CD4-positive, alpha-beta T cell (primary cell): ENCODE data around the gene KIDINS220. TPM values are rescaled to one million over a fixed set of nuclear protein-coding genes. Genes with fewer than 3 reads are reported as not detected.

Source experiments
- ATAC-seq: fragments of 200-7000 bp; cut with Tn5 transposase; one replicate; pipeline ENCODE4 v1.10.0; 2022; ENCODE audit warnings: mild to moderate bottlenecking; ENCODE audit not compliant: poor library complexity
- CTCF ChIA-PET: fragments of 350-600 bp; sonication (Branson Sonifier 250); formaldehyde crosslinking; loops from one replicate; lab custom pipeline; 2021; ENCODE audit warnings: antibody characterized with exemption, inconsistent platforms; lab: Charles Lee
- POLR2A ChIA-PET: fragments of 350-600 bp; sonication (Branson Sonifier 250); formaldehyde crosslinking; loops from one replicate; lab custom pipeline; 2021; ENCODE audit warnings: antibody characterized with exemption, inconsistent platforms; lab: Charles Lee
- DNase-seq, 14 experiments: peaks; one replicate each; pipeline ENCODE4 v3.0.0-alpha.2; 2013 to 2020; ENCODE audit warnings: mixed read lengths in 2 of 14
- H3K27ac ChIP-seq, 2 donors: one replicate each; pipeline versions ENCODE4 v1.5.1 to v1.7.0; 2013; ENCODE audit warnings: low read length in 2 of 2, low read depth in 1 of 2, mild to moderate bottlenecking in 1 of 2
- H3K27me3 ChIP-seq, 2 experiments: 1 replicate in 1 of 2; 2 replicates in 1 of 2; pipeline versions ENCODE4 v1.6.1 to v1.7.0; 2013; ENCODE audit warnings: low read length in 2 of 2, control low read depth in 1 of 2, mild to moderate bottlenecking in 1 of 2, moderate library complexity in 1 of 2; ENCODE audit not compliant: insufficient read depth in 2 of 2, control insufficient read depth in 1 of 2
- H3K36me3 ChIP-seq: one replicate; pipeline ENCODE4 v1.6.1; 2013; ENCODE audit warnings: low read length, control low read depth; ENCODE audit not compliant: insufficient read depth
- H3K4me1 ChIP-seq: one replicate; pipeline ENCODE4 v1.6.1; 2013; ENCODE audit warnings: low read length, control low read depth; ENCODE audit not compliant: insufficient read depth
- H3K4me3 ChIP-seq: one replicate; pipeline ENCODE4 v1.5.1; 2013; ENCODE audit warnings: mild to moderate bottlenecking, low read length, moderate library complexity
- H3K9me3 ChIP-seq, 2 experiments: 1 replicate in 1 of 2; 2 replicates in 1 of 2; pipeline versions ENCODE4 v1.6.1 to v1.7.0; 2013; ENCODE audit warnings: low read length in 2 of 2, mild to moderate bottlenecking in 2 of 2, control low read depth in 1 of 2, moderate library complexity in 1 of 2; ENCODE audit not compliant: control insufficient read depth in 1 of 2, insufficient read depth in 1 of 2
- H3K27ac Mint-ChIP-seq: one replicate; pipeline ENCODE4 v1.8.0; 2020; ENCODE audit warnings: mixed read lengths
- H3K27me3 Mint-ChIP-seq: one replicate; pipeline ENCODE4 v1.8.0; 2021; ENCODE audit warnings: mixed read lengths
- H3K36me3 Mint-ChIP-seq: one replicate; pipeline ENCODE4 v1.8.0; 2021; ENCODE audit warnings: low read depth, mixed read lengths
- H3K4me1 Mint-ChIP-seq: one replicate; pipeline ENCODE4 v1.8.0; 2021; ENCODE audit warnings: low read depth, mixed read lengths
- H3K4me3 Mint-ChIP-seq: one replicate; pipeline ENCODE4 v1.8.0; 2020; ENCODE audit warnings: mild to moderate bottlenecking, mixed read lengths
- H3K9me3 Mint-ChIP-seq: one replicate; pipeline ENCODE4 v1.8.0; 2020; ENCODE audit warnings: mixed read lengths
- intact Hi-C, 2 experiments: fragments of 100-400 bp; cut with DNase I in 1 of 2; cut with micrococcal nuclease in 1 of 2; formaldehyde crosslinking; loops; one replicate each; pipeline versions ENCODE4 v1.15.1 to v1.9.0; 2023 to 2025; cut with DNase I, micrococcal nuclease
- total RNA-seq, 174 experiments: library from RNA in 2 of 174; stranded (reverse) in 2 of 174; gene quantifications; one replicate each; pipeline ENCODE4 v1.2.3 and lab custom pipeline; 2021 to 2026
- TF ChIP-seq, protein P1 (sequence below): fragments of 200-600 bp; IDR thresholded peaks from one replicate; pipeline ENCODE4 v1.8.0; 2022; ENCODE audit warnings: antibody characterized with exemption, mild to moderate bottlenecking

KIDINS220 gene
- total RNA-seq, 2 experiments from 2014 or later, result 29.3 to 31.4 TPM

DNA sequence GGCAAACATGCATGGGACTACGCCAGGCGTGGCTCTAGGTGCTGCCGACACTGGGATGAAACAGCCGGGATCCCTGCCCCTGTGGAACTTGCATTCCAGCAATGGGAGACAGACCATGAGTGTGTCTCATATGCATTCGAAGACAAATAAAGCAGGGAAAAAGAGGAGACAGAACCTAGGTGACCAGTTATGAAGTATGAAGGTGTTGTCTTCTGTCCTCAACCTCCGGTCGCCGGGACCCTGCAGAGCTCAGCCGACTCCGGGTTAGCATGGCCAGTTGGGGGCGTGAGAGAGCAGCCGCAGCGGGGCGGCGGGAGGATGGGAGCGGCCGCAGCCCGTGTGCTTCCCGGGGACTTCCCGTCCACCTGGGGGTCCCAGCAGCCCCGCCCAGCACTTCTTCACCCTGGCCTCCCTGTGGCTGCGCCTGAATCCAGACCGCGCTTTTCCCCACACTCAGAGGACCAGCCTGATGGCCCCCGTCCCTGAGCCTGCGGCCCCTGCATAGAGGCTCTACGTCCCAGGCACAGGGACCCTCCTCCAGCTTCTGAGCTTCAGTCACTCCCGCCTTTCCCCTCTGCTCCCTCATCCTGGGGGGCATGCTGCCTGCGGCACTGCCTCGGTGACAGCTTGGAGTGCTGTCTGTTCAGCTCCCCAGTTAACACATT is 144.1 kb downstream of the KIDINS220 start:
- TF ChIP-seq, protein P1, sequence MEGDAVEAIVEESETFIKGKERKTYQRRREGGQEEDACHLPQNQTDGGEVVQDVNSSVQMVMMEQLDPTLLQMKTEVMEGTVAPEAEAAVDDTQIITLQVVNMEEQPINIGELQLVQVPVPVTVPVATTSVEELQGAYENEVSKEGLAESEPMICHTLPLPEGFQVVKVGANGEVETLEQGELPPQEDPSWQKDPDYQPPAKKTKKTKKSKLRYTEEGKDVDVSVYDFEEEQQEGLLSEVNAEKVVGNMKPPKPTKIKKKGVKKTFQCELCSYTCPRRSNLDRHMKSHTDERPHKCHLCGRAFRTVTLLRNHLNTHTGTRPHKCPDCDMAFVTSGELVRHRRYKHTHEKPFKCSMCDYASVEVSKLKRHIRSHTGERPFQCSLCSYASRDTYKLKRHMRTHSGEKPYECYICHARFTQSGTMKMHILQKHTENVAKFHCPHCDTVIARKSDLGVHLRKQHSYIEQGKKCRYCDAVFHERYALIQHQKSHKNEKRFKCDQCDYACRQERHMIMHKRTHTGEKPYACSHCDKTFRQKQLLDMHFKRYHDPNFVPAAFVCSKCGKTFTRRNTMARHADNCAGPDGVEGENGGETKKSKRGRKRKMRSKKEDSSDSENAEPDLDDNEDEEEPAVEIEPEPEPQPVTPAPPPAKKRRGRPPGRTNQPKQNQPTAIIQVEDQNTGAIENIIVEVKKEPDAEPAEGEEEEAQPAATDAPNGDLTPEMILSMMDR, result peak; percentile 29
- H3K36me3 Mint-ChIP-seq, result no peaks in the 10 kb centered on the region
- peaks cover 23% of the 10 kb centered on the region for H3K27me3 Mint-ChIP-seq
- H3K4me3 Mint-ChIP-seq, result no peak overlapping the region
- DNase-seq, result peak in 5 of 14 experiments; percentile 16 to 52 (median 40)
- no peaks in the 10 kb centered on the region for H3K36me3 ChIP-seq
- no peaks in the 10 kb centered on the region for H3K9me3 Mint-ChIP-seq
- no peak overlapping the region for H3K4me3 ChIP-seq
- intact Hi-C loops, result no loop called here
- no peak overlapping the region for H3K27ac Mint-ChIP-seq
- ChIA-PET CTCF (interaction anchor here (1.0 kb wide), 2 partner anchors 248 to 776 kb away, joined by 3 read pairs; no protein-coding TSS in a partner anchor), POLR2A (no interaction called here)
- peaks cover 7% of the 10 kb centered on the region for H3K4me1 ChIP-seq
- peaks cover 0 to 6% of the 10 kb centered on the region in 2 experiments for H3K9me3 ChIP-seq
- no peaks in the 10 kb centered on the region for H3K4me1 Mint-ChIP-seq
- ATAC-seq, result peak; percentile 34
- peaks cover 10 to 17% of the 10 kb centered on the region in 2 experiments for H3K27me3 ChIP-seq
- no peak overlapping the region for H3K27ac ChIP-seq

DNA sequence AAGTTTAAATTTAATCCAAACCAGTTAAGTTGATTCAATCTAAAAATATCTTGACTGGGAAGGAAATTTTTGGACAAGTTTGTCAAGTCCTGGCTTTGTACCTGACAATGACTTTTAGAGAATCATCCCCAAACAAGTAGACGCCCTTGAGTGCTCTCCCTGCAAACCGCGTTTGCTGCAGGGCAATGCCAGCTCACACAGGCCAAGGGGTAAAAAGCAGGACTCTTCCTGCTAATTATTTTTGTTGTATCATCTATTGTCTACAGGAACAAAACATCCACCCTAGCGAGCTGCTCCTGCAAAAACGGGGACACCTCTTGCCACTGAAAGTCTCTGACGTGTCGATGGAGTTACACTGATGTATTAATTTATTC is 144.6 kb downstream of the KIDINS220 start:
- CTCF ChIA-PET, result interaction anchor here (1.0 kb wide), 2 partner anchors 248 to 775 kb away, joined by 3 read pairs; no protein-coding TSS in a partner anchor
- Histone ChIP-seq H3K27ac (no peak overlapping the region), H3K4me3 (no peak overlapping the region), H3K36me3 (no peaks in the 10 kb centered on the region), H3K4me1 (peaks cover 7% of the 10 kb centered on the region), H3K27me3 (peaks cover 10 to 17% of the 10 kb centered on the region in 2 experiments), H3K9me3 (peaks cover 0 to 6% of the 10 kb centered on the region in 2 experiments)
- Mint-ChIP-seq H3K4me1 (no peaks in the 10 kb centered on the region), H3K27me3 (peaks cover 23% of the 10 kb centered on the region), H3K4me3 (no peak overlapping the region), H3K36me3 (no peaks in the 10 kb centered on the region), H3K9me3 (no peaks in the 10 kb centered on the region), H3K27ac (no peak overlapping the region)
- no peak for ATAC-seq
- intact Hi-C loops, result no loop called here
- DNase-seq, result no peak
- TF ChIP-seq, protein P1, result no peak
- POLR2A ChIA-PET, result no interaction called here

GRCh38 chr2:8691859-8692437 is 145.5 kb downstream of the KIDINS220 start:
- CTCF ChIA-PET, result no interaction called here
- Mint-ChIP-seq H3K36me3 (no peaks in the 10 kb centered on the region), H3K9me3 (no peaks in the 10 kb centered on the region), H3K27ac (no peak overlapping the region), H3K4me1 (no peaks in the 10 kb centered on the region), H3K27me3 (peaks cover 23% of the 10 kb centered on the region), H3K4me3 (no peak overlapping the region)
- no peak for DNase-seq
- no peaks in the 10 kb centered on the region for H3K36me3 ChIP-seq
- peaks cover 10 to 17% of the 10 kb centered on the region in 2 experiments for H3K27me3 ChIP-seq
- intact Hi-C loops, result no loop called here
- H3K27ac ChIP-seq, result no peak overlapping the region
- ATAC-seq, result no peak
- H3K9me3 ChIP-seq, result peaks cover 0 to 6% of the 10 kb centered on the region in 2 experiments
- TF ChIP-seq, protein P1, result no peak
- peaks cover 7% of the 10 kb centered on the region for H3K4me1 ChIP-seq
- POLR2A ChIA-PET, result no interaction called here
- H3K4me3 ChIP-seq, result no peak overlapping the region
